GM21825 (cell line): Measurements from ENCODE around the gene SPATA31C2.
"Not testable (repeated sequence)": the region's sequence is repeated elsewhere in the genome, so short reads cannot be mapped to it uniquely, and the experiment has no call there.

Source experiments
- ATAC-seq: cut with Tn5 transposase; IDR thresholded peaks from one replicate; pipeline ENCODE4 v1.9.1; 2021; ENCODE audit warnings: mild to moderate bottlenecking, moderate library complexity; ENCODE audit not compliant: unreplicated experiment

The SPATA31C2 gene

DNA sequence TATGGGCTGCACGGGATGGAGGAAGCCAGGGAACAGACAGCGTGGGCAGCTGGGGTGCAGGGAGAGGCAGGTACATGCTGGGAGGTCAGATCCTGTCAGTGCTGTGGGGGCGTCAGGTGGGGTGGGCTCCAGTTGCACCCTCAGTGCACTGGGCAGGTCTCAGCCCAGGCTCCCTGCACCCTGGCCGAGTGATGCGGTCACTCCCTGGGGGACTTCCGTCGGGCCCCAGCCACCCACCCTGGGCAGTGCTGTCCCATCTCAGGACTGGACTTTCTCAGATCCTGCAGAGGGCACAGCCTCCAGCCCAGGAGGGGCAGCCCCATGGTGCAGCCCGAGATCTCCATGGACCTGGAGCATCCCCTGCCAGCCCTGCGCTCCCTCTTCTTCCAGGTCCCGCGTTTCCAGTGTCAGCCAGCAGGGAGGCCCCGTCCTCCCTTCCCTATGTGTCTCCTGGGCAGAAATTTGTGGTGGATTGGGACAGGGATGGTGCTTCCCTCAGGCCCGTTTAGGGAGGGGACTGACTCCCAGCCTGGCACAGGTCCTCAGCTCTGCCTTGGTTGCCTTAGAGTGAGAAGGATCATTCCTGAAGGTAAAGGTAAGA, 10.5 kb downstream of the SPATA31C2 start:
- ATAC-seq: not testable (repeated sequence)

DNA sequence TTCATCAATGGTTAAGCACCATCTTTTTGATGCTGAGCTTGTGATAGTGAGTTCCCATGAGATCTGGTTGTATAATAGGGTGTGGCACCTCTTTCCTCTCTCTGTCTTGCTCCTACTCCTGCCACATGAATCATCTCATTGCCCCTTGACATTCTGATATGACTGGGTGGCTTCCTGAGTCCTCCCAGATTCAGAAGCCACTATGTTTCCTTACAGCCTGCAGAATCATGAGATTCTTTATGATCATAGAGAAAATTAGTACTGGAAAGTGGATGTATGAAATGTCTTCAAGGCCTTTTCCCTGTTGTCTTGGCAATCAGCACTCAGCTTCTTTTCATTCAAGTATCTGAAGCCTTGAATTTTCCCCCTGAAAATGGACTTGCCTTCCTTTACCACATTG, 14.9 kb downstream of the SPATA31C2 start:
- not testable (repeated sequence) for ATAC-seq

DNA sequence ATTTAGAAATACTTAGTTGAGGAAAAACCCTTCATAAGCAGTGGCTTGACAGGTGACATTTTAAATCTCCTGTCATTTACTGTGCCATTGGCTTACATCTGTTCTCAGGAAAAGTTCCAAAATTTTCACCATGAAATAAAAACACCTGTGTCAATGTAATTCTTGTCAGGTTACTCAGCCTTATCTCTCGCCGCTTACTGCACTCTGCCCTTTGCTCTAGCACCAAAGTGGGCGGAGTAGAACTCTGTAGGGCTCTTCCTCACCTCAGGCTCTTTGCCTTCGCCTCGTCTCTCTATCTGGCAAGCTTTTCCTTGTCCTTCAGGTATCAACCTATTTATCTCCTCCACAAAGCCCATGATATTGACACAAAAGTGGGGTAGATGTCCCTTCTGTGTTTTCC, 20.2 kb downstream of the SPATA31C2 start:
- not testable (repeated sequence) for ATAC-seq

- ATAC-seq: not testable (repeated sequence)
Measured at GRCh38 chr9:88114968-88115612, 23.2 kb downstream of the SPATA31C2 start.

DNA sequence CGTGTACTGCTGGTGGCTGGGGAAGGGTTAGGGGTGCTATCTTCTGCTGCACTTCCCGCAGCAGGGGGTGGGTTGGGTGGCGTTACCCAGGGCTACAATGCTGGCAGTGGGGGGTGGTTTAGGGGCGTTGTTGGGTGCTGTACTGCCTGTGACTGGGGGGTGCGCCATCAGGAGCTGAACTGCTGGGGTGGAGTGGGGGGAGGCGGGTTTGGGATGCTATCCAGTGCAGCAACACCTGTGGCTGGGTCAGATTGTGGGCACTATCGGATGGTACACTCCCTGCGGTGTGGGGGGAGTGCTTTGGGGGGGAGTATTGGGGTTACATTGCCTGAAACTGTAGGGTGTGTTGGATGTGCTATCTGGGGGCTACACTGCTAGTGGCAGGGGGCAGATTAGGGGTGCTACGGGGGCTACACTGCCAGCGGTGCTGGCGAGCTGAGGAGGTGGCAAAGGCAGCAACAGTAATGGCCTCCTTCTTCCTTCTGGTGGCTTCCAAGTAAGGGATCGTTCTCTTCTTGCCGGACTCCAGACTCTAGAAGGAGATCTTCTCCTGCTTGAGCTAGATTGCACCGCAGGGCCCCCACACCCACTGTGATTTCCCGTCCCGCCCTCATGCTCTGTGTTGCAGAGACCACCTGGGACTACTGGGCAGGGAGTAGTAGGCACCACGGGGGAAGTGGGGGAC, 23.9 kb downstream of the SPATA31C2 start:
- not testable (repeated sequence) for ATAC-seq

DNA sequence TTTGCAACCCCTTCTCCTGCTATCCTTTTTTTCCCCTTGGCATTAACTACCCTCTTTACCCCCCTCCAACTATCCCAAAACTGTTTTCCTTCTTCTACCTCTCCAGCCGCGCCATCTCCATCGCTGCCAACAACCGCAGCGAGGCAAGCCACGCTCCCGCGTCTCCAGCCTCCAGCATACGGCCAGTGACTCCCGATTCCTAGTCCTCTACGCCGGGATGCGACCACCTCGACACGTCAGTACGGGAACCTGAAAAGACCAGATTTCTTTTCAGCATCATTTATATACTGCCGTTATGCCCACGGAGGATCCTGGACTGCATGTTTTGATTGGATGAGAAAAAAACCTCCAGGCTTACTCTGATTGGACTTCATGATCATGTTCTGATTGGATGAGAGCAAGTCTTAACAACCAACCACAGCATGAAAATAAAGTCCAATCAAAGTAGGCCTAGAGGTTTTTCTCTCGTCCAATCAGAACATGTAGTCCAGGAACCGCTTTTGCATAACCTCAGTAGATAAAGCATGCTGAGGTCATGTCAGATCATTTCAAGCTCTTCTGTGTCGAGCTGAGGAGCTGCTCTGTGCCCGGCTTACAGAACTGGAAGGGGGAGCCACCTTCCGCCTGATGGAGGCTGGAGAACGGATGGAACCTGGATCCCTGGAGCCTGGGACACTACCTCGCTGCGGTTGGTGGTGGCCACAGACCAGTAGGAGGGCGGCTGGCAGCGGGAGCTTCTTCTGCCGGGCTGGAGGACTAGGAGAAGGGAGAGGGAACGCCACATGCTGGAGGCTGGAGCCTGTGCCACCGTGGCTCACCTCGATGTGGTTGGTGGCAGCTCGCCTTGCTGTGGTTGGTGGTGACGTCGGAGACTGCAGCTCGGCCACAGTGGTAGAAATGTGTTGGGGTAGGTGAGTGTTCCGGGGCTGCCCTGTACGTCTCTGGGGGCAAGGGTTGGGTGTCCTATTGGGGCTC, 24.8 kb downstream of the SPATA31C2 start:
- ATAC-seq: not testable (repeated sequence)

DNA sequence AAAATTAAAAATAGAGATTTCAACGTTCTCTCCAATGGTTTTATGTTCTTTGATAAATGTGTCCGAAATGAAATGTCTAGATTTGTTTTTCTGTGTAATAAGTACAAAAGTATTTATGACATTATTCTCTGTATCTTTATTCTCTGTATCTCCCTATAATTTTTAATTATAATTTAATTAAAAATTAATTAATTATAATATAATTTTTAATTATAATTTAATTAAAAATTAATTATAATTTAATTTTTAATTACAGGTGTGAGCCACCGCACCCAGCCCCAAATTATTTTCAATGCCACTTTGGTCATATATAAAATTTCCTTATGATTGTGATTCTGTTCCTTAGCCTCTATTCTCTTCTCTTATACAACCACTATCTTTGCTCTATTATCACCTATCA, 28.2 kb downstream of the SPATA31C2 start:
- ATAC-seq: no peak

DNA sequence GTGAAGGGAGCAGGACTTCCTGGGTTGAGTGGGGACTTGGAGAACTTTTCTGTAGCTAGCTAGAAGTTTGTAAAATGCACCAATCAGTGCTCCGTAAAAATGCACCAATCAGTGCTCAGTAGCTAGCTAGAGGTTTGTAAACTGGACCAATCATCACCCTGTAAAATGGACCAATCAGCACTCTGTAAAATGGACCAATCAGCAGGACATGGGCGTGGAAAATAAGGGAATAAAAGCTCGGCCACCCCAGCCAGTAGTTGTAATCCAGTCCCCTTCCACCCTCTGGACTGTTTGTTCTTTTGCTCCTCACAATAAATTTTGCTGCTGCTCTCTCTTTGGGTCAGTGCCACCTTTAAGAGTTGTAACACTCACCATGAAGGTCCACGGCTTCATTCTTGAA, 29.5 kb downstream of the SPATA31C2 start:
- no peak for ATAC-seq

- no peak for ATAC-seq
Measured at GRCh38 chr9:88106492-88106891, 31.8 kb downstream of the SPATA31C2 start.

- no peak for ATAC-seq
Measured at GRCh38 chr9:88092797-88093331, 45.4 kb downstream of the SPATA31C2 start.

DNA sequence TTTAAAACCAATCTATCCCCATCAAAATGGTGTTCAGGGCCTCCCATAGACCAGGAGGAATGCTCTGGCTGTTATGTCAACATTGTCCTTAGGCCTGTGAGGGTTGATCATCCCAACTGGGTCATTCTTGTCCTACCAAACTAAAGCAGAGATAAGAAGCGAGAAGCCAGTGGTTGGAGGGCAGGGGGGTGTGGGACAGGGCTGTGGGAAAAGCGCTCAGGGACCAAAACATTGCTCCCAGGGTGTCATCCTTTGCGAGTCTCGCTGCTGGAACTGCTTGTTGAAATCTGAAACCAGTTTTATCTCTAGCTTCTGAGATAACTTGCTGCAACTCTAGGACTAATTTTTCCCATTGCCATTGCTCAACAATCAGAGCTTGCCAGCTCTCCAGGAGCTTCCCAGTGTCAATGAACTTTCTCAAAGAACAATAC, 48.1 kb downstream of the SPATA31C2 start:
- no peak for ATAC-seq

DNA sequence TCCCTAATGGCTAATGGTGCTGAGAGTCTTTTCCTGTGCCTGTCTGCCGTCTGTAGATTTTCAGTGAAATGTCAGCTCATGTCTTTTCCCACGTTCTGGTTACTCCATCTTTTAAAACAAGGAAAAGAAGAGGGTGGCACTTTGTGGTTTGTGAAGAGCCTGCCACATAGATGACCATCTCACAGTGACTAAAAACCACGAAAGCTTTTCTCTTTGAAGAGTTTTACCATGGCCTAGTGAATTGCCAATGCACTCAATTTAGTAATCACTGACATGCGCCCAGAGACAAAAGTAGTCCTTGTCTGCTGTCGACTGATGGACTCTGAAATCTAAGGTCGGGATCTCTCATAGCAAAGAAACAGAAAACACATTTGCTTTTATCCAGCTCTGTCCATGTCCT, 50.4 kb downstream of the SPATA31C2 start:
- ATAC-seq: no peak

DNA sequence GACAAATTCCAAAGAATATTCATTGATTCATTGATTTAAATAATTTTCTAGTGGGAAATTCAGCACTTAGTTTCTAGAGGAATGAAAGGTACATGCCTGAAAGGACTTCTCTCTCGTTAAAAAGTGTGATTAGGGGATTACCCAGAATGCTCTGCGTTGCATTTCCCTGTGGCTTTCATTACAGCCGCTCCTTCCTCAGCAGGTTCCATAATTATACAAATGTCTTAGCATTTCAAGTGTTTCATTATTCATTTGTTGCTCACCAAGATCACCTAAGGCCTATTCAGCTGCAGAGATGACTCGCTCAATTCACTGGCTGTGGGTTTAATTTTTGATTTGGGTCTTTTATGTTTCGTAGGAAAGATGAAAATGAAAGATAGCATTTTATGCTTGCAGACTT, 52.8 kb downstream of the SPATA31C2 start:
- ATAC-seq: no peak

- no peak for ATAC-seq
Measured at GRCh38 chr9:88084357-88085183, 53.7 kb downstream of the SPATA31C2 start.
